Sigmoid colon (tissue), 7 donors: ENCODE data around the gene PRLR. TPM values are rescaled to one million over a fixed set of nuclear protein-coding genes. Genes with fewer than 3 reads are reported as not detected.

Source experiments
- DNase-seq: peaks from one replicate; pipeline ENCODE4 v3.0.0-alpha.2; 2019
- H3K27ac ChIP-seq, 4 donors: fragments of 200-600 bp; sonication (generic); one replicate each; pipeline ENCODE4 v1.5.1; 2016 to 2019; ENCODE audit warnings: mild to moderate bottlenecking in 1 of 4
- H3K27me3 ChIP-seq, 3 donors: fragments of 200-600 bp; sonication (generic); one replicate each; pipeline ENCODE4 v1.5.1; 2019; ENCODE audit warnings: mild to moderate bottlenecking in 1 of 3
- H3K36me3 ChIP-seq, 4 donors: fragments of 200-600 bp; sonication (generic); one replicate each; pipeline ENCODE4 v1.5.1; 2016 to 2019
- H3K4me1 ChIP-seq, 4 donors: fragments of 200-600 bp; sonication (generic); one replicate each; pipeline ENCODE4 v1.5.1; 2017 to 2019
- H3K4me3 ChIP-seq, 4 donors: fragments of 200-600 bp; sonication (generic); one replicate each; pipeline ENCODE4 v1.5.1; 2017 to 2019; ENCODE audit warnings: mild to moderate bottlenecking in 2 of 4, moderate library complexity in 1 of 4
- H3K9me3 ChIP-seq, 4 donors: fragments of 200-600 bp in 3 of 4; sonication (generic) in 3 of 4; one replicate each; pipeline versions ENCODE4 v1.5.1 to v1.6.1; 2013 to 2019
- EP300 ChIP-seq, 4 donors: sonication (generic); formaldehyde crosslinking; IDR thresholded peaks; one replicate each; pipeline ENCODE4 v1.6.1; 2017; ENCODE audit warnings: antibody characterized with exemption in 4 of 4
- POLR2A ChIP-seq, 2 donors: fragments of 450-650 bp; IDR thresholded peaks; one replicate each; pipeline ENCODE4 v1.6.1; 2016; ENCODE audit warnings: antibody characterized with exemption in 2 of 2, mild to moderate bottlenecking in 2 of 2, moderate library complexity in 2 of 2
- POLR2AphosphoS5 ChIP-seq, 4 donors: sonication (generic); formaldehyde crosslinking; IDR thresholded peaks; one replicate each; pipeline ENCODE4 v1.6.1; 2017; ENCODE audit warnings: antibody characterized with exemption in 4 of 4
- WGBS, 2 donors: extraction: QIAGEN DNeasy Blood & Tissue Kit; methylation state at CpG; one replicate each; pipeline ENCODE4 v1.1.7; 2013; 5-methylcytosine and 5-hydroxymethylcytosine counted together
- intact Hi-C: fragments of 100-400 bp; cut with DNase I; formaldehyde crosslinking; loops from one replicate; pipeline ENCODE4 v1.15.1; 2023
- polyA plus RNA-seq, 3 donors: library from polyadenylated mRNA; stranded (reverse); fragments of 200-250 nt; gene quantifications; one replicate each; pipeline ENCODE4 v1.2.3, GENCODE V29; 2013
- total RNA-seq, 4 donors: library from RNA; depleted of rRNA; stranded (reverse); fragments of >200 nt; gene quantifications; one replicate each; pipeline ENCODE4 v1.1.0, GENCODE V29; 2016
- TF ChIP-seq, protein P1 (sequence below), 4 experiments: fragments of 450-650 bp in 3 of 4; fragments of 200-600 bp in 1 of 4; IDR thresholded peaks; one replicate each; pipeline ENCODE4 v1.5.1; 2016 to 2019; ENCODE audit warnings: antibody characterized with exemption in 4 of 4, mild to moderate bottlenecking in 3 of 4, moderate library complexity in 2 of 4
- donor health status: healthy with polysubstance abuse.
- donor health status: Bipolar disorder and iron deficiency.
- donor health status: healthy.

PRLR gene
- total and polyA plus RNA-seq, 7 donors: 0.60 to 1.9 (median 0.95) TPM

- Histone ChIP-seq H3K4me3 (no peak overlapping the region), H3K27me3 (no peaks in the 10 kb centered on the region), H3K4me1 (peaks cover 0 to 15% (median 11%) of the 10 kb centered on the region in 4 donors), H3K9me3 (no peaks in the 10 kb centered on the region), H3K36me3 (no peaks in the 10 kb centered on the region), H3K27ac (no peak overlapping the region)
- no peak for DNase-seq
- intact Hi-C loops: no loop called here
- no peak for TF ChIP-seq POLR2AphosphoS5 (IDR thresholded peaks at IDR 0.05)
- TF ChIP-seq POLR2A (IDR thresholded peaks at IDR 0.05): no peak
- WGBS, 2 donors: 59 to 83% methylated on average over 4 of the region's 4 CpGs
Measured at GRCh38 chr5:35242702-35243258, 12.5 kb upstream of the PRLR start.

GRCh38 chr5:35240892-35241291 lies 10.6 kb upstream of the PRLR start:
- Histone ChIP-seq H3K36me3 (no peaks in the 10 kb centered on the region), H3K4me1 (no peaks in the 10 kb centered on the region), H3K27me3 (no peaks in the 10 kb centered on the region), H3K9me3 (no peaks in the 10 kb centered on the region), H3K4me3 (no peak overlapping the region), H3K27ac (no peak overlapping the region)
- no peak for DNase-seq
- TF ChIP-seq POLR2A (IDR thresholded peaks at IDR 0.05) (no peak), POLR2AphosphoS5 (IDR thresholded peaks at IDR 0.05) (no peak), EP300 (IDR thresholded peaks at IDR 0.05) (no peak)
- TF ChIP-seq, protein P1, sequence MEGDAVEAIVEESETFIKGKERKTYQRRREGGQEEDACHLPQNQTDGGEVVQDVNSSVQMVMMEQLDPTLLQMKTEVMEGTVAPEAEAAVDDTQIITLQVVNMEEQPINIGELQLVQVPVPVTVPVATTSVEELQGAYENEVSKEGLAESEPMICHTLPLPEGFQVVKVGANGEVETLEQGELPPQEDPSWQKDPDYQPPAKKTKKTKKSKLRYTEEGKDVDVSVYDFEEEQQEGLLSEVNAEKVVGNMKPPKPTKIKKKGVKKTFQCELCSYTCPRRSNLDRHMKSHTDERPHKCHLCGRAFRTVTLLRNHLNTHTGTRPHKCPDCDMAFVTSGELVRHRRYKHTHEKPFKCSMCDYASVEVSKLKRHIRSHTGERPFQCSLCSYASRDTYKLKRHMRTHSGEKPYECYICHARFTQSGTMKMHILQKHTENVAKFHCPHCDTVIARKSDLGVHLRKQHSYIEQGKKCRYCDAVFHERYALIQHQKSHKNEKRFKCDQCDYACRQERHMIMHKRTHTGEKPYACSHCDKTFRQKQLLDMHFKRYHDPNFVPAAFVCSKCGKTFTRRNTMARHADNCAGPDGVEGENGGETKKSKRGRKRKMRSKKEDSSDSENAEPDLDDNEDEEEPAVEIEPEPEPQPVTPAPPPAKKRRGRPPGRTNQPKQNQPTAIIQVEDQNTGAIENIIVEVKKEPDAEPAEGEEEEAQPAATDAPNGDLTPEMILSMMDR (IDR thresholded peaks at IDR 0.05): no peak
- WGBS, 2 donors: 89 to 95% methylated on average over 1 of the region's 1 CpG
- intact Hi-C loops: no loop called here

- intact Hi-C loops: no loop called here
Measured at GRCh38 chr5:35239911-35240610, 9.8 kb upstream of the PRLR start.

DNA sequence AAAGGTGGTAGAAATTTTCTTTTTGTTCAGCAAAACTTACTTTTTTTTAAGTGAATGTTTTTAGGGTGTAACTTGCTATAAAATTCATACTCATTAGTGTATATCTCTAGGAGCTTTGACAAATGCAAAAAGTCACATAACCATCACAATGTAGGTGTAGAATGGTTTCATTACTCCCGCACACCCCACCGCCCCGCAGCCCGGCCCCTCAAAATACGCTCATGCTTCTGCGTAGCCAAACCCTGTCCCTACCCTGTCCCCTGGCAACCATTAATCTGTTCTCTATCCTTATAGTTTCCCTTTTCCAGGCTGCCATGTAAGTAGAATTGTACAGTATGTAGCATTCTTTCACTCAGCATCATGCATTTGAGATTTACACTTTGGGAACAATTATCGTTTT lies 9.2 kb upstream of the PRLR start:
- no peaks in the 10 kb centered on the region for H3K9me3 ChIP-seq
- no peak for TF ChIP-seq POLR2A (IDR thresholded peaks at IDR 0.05)
- no peak for TF ChIP-seq EP300 (IDR thresholded peaks at IDR 0.05)
- TF ChIP-seq, protein P1 (IDR thresholded peaks at IDR 0.05): no peak
- TF ChIP-seq POLR2AphosphoS5 (IDR thresholded peaks at IDR 0.05): no peak
- WGBS, 2 donors: 95 to 97% methylated on average over 7 of the region's 7 CpGs
- H3K4me1 ChIP-seq: no peaks in the 10 kb centered on the region
- no peaks in the 10 kb centered on the region for H3K27me3 ChIP-seq
- intact Hi-C loops: no loop called here
- no peak overlapping the region for H3K4me3 ChIP-seq
- H3K27ac ChIP-seq: no peak overlapping the region
- no peaks in the 10 kb centered on the region for H3K36me3 ChIP-seq
- no peak for DNase-seq

More at GRCh38 chr5:35239911-35240610, 9.8 kb upstream of the PRLR start:
- Histone ChIP-seq H3K9me3 (no peaks in the 10 kb centered on the region), H3K27ac (no peak overlapping the region), H3K27me3 (no peaks in the 10 kb centered on the region), H3K4me3 (no peak overlapping the region), H3K4me1 (no peaks in the 10 kb centered on the region), H3K36me3 (no peaks in the 10 kb centered on the region)
- DNase-seq: no peak
- TF ChIP-seq POLR2AphosphoS5 (IDR thresholded peaks at IDR 0.05): no peak
- TF ChIP-seq POLR2A (IDR thresholded peaks at IDR 0.05): no peak
- no peak for TF ChIP-seq EP300 (IDR thresholded peaks at IDR 0.05)
- TF ChIP-seq, protein P1 (IDR thresholded peaks at IDR 0.05): no peak
- 77 to 90% methylated on average over 2 of the region's 2 CpGs for WGBS, 2 donors

GRCh38 chr5:35237580-35238376 lies 7.5 kb upstream of the PRLR start:
- no peak for DNase-seq
- H3K4me3 ChIP-seq: no peak overlapping the region
- intact Hi-C loops: no loop called here
- H3K27me3 ChIP-seq: no peaks in the 10 kb centered on the region
- H3K9me3 ChIP-seq: no peaks in the 10 kb centered on the region
- no peaks in the 10 kb centered on the region for H3K36me3 ChIP-seq
- H3K27ac ChIP-seq: no peak overlapping the region
- WGBS, 2 donors: 18 to 72% methylated on average over 2 of the region's 2 CpGs
- H3K4me1 ChIP-seq: no peaks in the 10 kb centered on the region
- no peak for TF ChIP-seq POLR2A (IDR thresholded peaks at IDR 0.05)
- TF ChIP-seq EP300 (IDR thresholded peaks at IDR 0.05): no peak
- no peak for TF ChIP-seq POLR2AphosphoS5 (IDR thresholded peaks at IDR 0.05)
